Activated CD8-positive, alpha-beta T cell treated with anti-CD3 and anti-CD28 coated beads for 36 hours (primary cell): ENCODE measurements around the gene PTCRA. TPM values are rescaled to one million over a fixed set of nuclear protein-coding genes. Genes with fewer than 3 reads are reported as not detected.

Experiments
- ATAC-seq: fragments of 200-7000 bp; cut with Tn5 transposase; one replicate; pipeline ENCODE4 v1.10.0; 2021; ENCODE audit warnings: mild to moderate bottlenecking, moderate library complexity
- CTCF ChIA-PET: fragments of 350-600 bp; sonication (Branson Sonifier 250); formaldehyde crosslinking; loops from one replicate; lab custom pipeline; 2021; ENCODE audit warnings: antibody characterized with exemption; lab: Charles Lee
- POLR2A ChIA-PET: fragments of 350-600 bp; sonication (Branson Sonifier 250); formaldehyde crosslinking; loops from one replicate; lab custom pipeline; 2021; ENCODE audit warnings: antibody characterized with exemption; lab: Charles Lee
- DNase-seq: peaks from one replicate; pipeline ENCODE4 v3.0.0-alpha.2; 2020
- H3K27ac Mint-ChIP-seq: one replicate; pipeline ENCODE4 v1.8.0; 2021; ENCODE audit warnings: mild to moderate bottlenecking, mixed read lengths
- H3K27me3 Mint-ChIP-seq: one replicate; pipeline ENCODE4 v1.8.0; 2021; ENCODE audit warnings: mixed read lengths
- H3K36me3 Mint-ChIP-seq: one replicate; pipeline ENCODE4 v1.8.0; 2021; ENCODE audit warnings: low read depth, mixed read lengths
- H3K4me1 Mint-ChIP-seq: one replicate; pipeline ENCODE4 v1.8.0; 2021; ENCODE audit warnings: low read depth, mixed read lengths
- H3K4me3 Mint-ChIP-seq: one replicate; pipeline ENCODE4 v1.8.0; 2021; ENCODE audit warnings: mild to moderate bottlenecking, moderate library complexity, mixed read lengths
- H3K9me3 Mint-ChIP-seq: one replicate; pipeline ENCODE4 v1.8.0; 2021; ENCODE audit warnings: mixed read lengths
- CTCF ChIP-seq: fragments of 200-600 bp; IDR thresholded peaks from one replicate; pipeline ENCODE4 v1.8.0; 2022; ENCODE audit warnings: antibody characterized with exemption, mild to moderate bottlenecking
- intact Hi-C: fragments of 100-400 bp; cut with micrococcal nuclease; formaldehyde crosslinking; loops from one replicate; pipeline ENCODE4 v1.10.0; 2022
- total RNA-seq, 2 experiments: library from RNA; stranded (reverse); gene quantifications; one replicate each; pipeline ENCODE4 v1.2.3, GENCODE V29; 2021

PTCRA gene
- total RNA-seq, 2 experiments from 2014 or later: not detected

DNA sequence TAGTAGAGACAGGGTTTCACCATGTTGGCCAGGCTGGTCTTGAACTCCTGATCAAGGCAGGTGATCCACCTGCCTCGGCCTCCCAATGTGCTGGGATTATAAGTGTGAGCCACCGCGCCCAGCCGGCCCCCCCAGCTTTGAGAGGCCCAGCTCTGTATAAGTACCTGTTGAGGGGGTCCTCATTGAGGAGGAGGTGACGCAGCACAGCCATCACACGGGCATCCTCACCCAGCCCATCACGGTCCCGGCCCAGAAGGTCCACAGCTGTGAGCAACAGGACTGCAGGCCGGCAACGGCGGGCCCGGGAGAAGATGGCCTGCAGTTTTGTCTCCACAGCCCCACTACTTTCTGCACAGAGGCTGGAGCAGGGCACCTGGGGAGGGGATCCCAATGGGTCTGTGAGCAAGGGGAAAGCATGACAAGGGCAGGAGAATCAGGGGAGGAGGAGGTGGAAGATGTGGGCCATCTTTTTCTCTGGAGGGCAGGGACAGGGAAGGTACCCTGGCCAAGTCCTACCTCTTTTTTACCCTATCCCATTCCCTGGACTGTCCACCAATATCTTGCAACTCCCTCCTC lies 52.4 kb downstream of the PTCRA start:
- intact Hi-C loops: no loop called here
- CTCF ChIA-PET: no interaction called here
- no peak overlapping the region for H3K27ac Mint-ChIP-seq
- no peaks in the 10 kb centered on the region for H3K27me3 Mint-ChIP-seq
- H3K9me3 Mint-ChIP-seq: no peaks in the 10 kb centered on the region
- TF ChIP-seq CTCF: no peak
- DNase-seq (no peak), ATAC-seq (no peak)
- peaks cover 12% of the 10 kb centered on the region for H3K4me1 Mint-ChIP-seq
- POLR2A ChIA-PET: interaction anchor here (1.0 to 4.5 kb wide), 2 partner anchors 8 to 11 kb away, joined by 3 to 21 read pairs; partner anchors contain the start of genes GNMT and PEX6
- no peak overlapping the region for H3K4me3 Mint-ChIP-seq
- peaks cover 2% of the 10 kb centered on the region for H3K36me3 Mint-ChIP-seq

GRCh38 chr6:42968783-42969182 lies 52.9 kb downstream of the PTCRA start:
- no peak overlapping the region for H3K27ac Mint-ChIP-seq
- DNase-seq: no peak

DNA sequence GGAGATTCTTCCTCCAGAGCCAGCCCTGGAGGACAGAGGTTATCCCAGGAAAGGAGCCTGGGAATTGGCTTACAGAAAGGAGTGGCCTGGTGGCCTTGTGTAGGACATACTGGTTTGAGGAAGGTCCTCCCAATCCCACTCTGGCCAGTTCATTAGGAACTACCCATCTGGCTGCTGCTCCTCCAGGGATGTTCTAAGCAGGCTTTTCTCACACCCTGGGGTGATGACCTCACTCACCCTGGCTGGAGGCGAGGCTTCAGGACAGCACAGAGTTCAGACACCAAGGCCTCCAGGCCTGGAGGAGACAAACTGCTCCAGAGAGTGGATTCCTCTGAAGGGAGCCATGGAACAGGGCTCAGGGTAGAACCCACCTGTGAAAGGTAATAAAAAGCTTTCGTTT lies 53.6 kb downstream of the PTCRA start:
- POLR2A ChIA-PET: interaction anchor here (1.0 to 4.5 kb wide), 3 partner anchors 10 to 14 kb away, joined by 3 to 21 read pairs (median 3); partner anchors contain the start of gene PEX6

More at GRCh38 chr6:42968783-42969182, 52.9 kb downstream of the PTCRA start:
- intact Hi-C loops: no loop called here
- CTCF ChIA-PET: no interaction called here
- H3K27me3 Mint-ChIP-seq: no peaks in the 10 kb centered on the region
- peaks cover 14% of the 10 kb centered on the region for H3K4me1 Mint-ChIP-seq
- H3K9me3 Mint-ChIP-seq: no peaks in the 10 kb centered on the region
- ATAC-seq: no peak
- POLR2A ChIA-PET: interaction anchor here (1.0 to 4.5 kb wide), 2 partner anchors 9 to 11 kb away, joined by 3 to 21 read pairs; partner anchors contain the start of genes GNMT and PEX6
- H3K4me3 Mint-ChIP-seq: no peak overlapping the region
- H3K36me3 Mint-ChIP-seq: peaks cover 2% of the 10 kb centered on the region
- no peak for TF ChIP-seq CTCF

GRCh38 chr6:42969934-42970333 lies 54.1 kb downstream of the PTCRA start:
- Mint-ChIP-seq H3K36me3 (peaks cover 5% of the 10 kb centered on the region), H3K4me1 (peaks cover 21% of the 10 kb centered on the region), H3K9me3 (no peaks in the 10 kb centered on the region), H3K27ac (no peak overlapping the region), H3K27me3 (no peaks in the 10 kb centered on the region), H3K4me3 (no peak overlapping the region)
- CTCF ChIA-PET: interaction anchor here (1.0 kb wide), 1 partner anchor 21 kb away, joined by 3 read pairs; no protein-coding TSS in a partner anchor
- intact Hi-C loops: no loop called here
- no peak for TF ChIP-seq CTCF
- DNase-seq (no peak), ATAC-seq (no peak)
- POLR2A ChIA-PET: interaction anchor here (1.0 to 4.5 kb wide), 4 partner anchors 9 to 20 kb away, joined by 3 to 21 read pairs (median 3); partner anchors contain the start of gene PEX6

More for the DNA sequence above, 53.6 kb downstream of the PTCRA start:
- H3K4me3 Mint-ChIP-seq: no peak overlapping the region
- no peak for ATAC-seq
- peaks cover 17% of the 10 kb centered on the region for H3K4me1 Mint-ChIP-seq
- CTCF ChIA-PET: no interaction called here
- H3K36me3 Mint-ChIP-seq: peaks cover 2% of the 10 kb centered on the region
- DNase-seq: no peak
- H3K27ac Mint-ChIP-seq: no peak overlapping the region
- H3K9me3 Mint-ChIP-seq: no peaks in the 10 kb centered on the region
- no peak for TF ChIP-seq CTCF
- intact Hi-C loops: no loop called here
- H3K27me3 Mint-ChIP-seq: no peaks in the 10 kb centered on the region
